DOHH2 (cell line): Measurements from ENCODE around the gene AKAP14.

ENCODE experiments used
- H3F3A ChIP-seq: fragments of 200-600 bp; sonication (generic), shearing (Covaris generic); 2 replicates; pipeline ENCODE4 v1.6.0; 2016; ENCODE audit warnings: antibody characterized with exemption, mild to moderate bottlenecking; ENCODE audit not compliant: control insufficient read depth, insufficient read depth
- H3K27ac ChIP-seq: fragments of 200-600 bp; sonication (generic); 2 replicates; pipeline ENCODE4 v1.5.1; 2014; ENCODE audit warnings: low read depth, mild to moderate bottlenecking, low read length, moderate library complexity
- H3K27me3 ChIP-seq: fragments of 200-600 bp; sonication (generic); 2 replicates; pipeline ENCODE4 v1.6.1; 2014; ENCODE audit warnings: mild to moderate bottlenecking, low read length, mixed read lengths; ENCODE audit not compliant: control insufficient read depth
- H3K36me3 ChIP-seq: fragments of 200-600 bp; sonication (generic); 2 replicates; pipeline ENCODE4 v1.6.1; 2014; ENCODE audit warnings: mild to moderate bottlenecking, low read length, moderate library complexity, mixed read lengths; ENCODE audit not compliant: control insufficient read depth
- H3K4me1 ChIP-seq: fragments of 200-600 bp; sonication (generic); 2 replicates; pipeline ENCODE4 v1.6.1; 2014; ENCODE audit warnings: mild to moderate bottlenecking, low read length, mixed read lengths; ENCODE audit not compliant: control insufficient read depth
- H3K4me2 ChIP-seq: fragments of 200-600 bp; sonication (generic); 2 replicates; pipeline ENCODE4 v1.6.0; 2014; ENCODE audit warnings: mild to moderate bottlenecking, low read length, moderate library complexity
- H3K4me3 ChIP-seq: fragments of 200-600 bp; sonication (generic); 2 replicates; pipeline ENCODE4 v1.5.1; 2014; ENCODE audit warnings: mild to moderate bottlenecking, low read length, mixed read lengths
- H3K79me2 ChIP-seq: fragments of 200-600 bp; sonication (generic); 2 replicates; pipeline ENCODE4 v1.6.1; 2014; ENCODE audit warnings: mild to moderate bottlenecking, low read length, mixed read lengths; ENCODE audit not compliant: control insufficient read depth
- H3K9me2 ChIP-seq: fragments of 200-600 bp; sonication (generic); replicated peaks from 2 replicates; pipeline ENCODE4 v1.6.1; 2014; ENCODE audit warnings: mild to moderate bottlenecking, low read length, mixed read lengths; ENCODE audit not compliant: control insufficient read depth
- H3K9me3 ChIP-seq: fragments of 200-600 bp; sonication (generic); 2 replicates; pipeline ENCODE4 v1.6.1; 2014; ENCODE audit warnings: antibody characterized with exemption, low read length, mixed read lengths; ENCODE audit not compliant: control insufficient read depth, insufficient read depth
- H4K20me1 ChIP-seq: fragments of 200-600 bp; sonication (generic); 2 replicates; pipeline ENCODE4 v1.6.0; 2014; ENCODE audit warnings: low read depth, mild to moderate bottlenecking, antibody characterized with exemption, low read length, moderate library complexity; ENCODE audit not compliant: control insufficient read depth, insufficient read depth
- CTCF ChIP-seq: fragments of 200-600 bp; sonication (generic); IDR thresholded peaks from one replicate; pipeline ENCODE4 v1.5.1; 2014; ENCODE audit warnings: antibody characterized with exemption, mild to moderate bottlenecking, low read depth, low read length; ENCODE audit not compliant: poor library complexity, severe bottlenecking
- EZH2phosphoT487 ChIP-seq: fragments of 200-600 bp; sonication (generic); IDR thresholded peaks from 2 replicates; pipeline ENCODE4 v1.6.1; 2017; ENCODE audit warnings: borderline replicate concordance, mild to moderate bottlenecking, antibody characterized with exemption, low read length, moderate library complexity, mixed read lengths

The AKAP14 gene

GRCh38 chrX:119942173-119942819 is 46.6 kb downstream of the AKAP14 start:
- no peak for TF ChIP-seq EZH2phosphoT487
- no peak for TF ChIP-seq CTCF
- Histone ChIP-seq H3K4me1 (peaks cover 14% of the 10 kb centered on the region), H4K20me1 (no peaks in the 10 kb centered on the region), H3K27me3 (no peaks in the 10 kb centered on the region), H3K79me2 (peaks cover 24% of the 10 kb centered on the region), H3F3A (no peaks in the 10 kb centered on the region), H3K27ac (peak overlapping the region; percentile 57; the same call in 1 of the 2 replicates), H3K4me2 (peak overlapping the region; percentile 80), H3K9me2 (no peaks in the 10 kb centered on the region), H3K4me3 (peak overlapping the region; percentile 91), H3K36me3 (no peaks in the 10 kb centered on the region), H3K9me3 (no peaks in the 10 kb centered on the region)

DNA sequence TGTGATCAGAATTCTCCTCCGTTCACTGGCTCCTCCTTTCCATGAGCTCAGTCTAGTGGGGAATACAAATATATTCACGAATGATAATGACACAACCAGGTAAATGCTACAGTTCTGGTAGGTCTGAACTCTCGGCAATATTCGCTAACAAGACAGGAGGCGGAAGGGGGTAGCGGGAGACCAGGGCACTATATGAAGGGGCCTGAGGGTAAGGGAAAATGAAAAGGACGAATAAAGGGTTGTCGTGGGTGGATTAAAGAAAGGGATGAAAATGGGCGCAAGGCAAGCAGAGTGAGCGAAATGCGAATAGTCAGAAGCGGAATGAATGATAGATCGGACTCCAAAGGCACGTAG is 47.1 kb downstream of the AKAP14 start:
- H3K27ac ChIP-seq, result peak overlapping the region; percentile 57

DNA sequence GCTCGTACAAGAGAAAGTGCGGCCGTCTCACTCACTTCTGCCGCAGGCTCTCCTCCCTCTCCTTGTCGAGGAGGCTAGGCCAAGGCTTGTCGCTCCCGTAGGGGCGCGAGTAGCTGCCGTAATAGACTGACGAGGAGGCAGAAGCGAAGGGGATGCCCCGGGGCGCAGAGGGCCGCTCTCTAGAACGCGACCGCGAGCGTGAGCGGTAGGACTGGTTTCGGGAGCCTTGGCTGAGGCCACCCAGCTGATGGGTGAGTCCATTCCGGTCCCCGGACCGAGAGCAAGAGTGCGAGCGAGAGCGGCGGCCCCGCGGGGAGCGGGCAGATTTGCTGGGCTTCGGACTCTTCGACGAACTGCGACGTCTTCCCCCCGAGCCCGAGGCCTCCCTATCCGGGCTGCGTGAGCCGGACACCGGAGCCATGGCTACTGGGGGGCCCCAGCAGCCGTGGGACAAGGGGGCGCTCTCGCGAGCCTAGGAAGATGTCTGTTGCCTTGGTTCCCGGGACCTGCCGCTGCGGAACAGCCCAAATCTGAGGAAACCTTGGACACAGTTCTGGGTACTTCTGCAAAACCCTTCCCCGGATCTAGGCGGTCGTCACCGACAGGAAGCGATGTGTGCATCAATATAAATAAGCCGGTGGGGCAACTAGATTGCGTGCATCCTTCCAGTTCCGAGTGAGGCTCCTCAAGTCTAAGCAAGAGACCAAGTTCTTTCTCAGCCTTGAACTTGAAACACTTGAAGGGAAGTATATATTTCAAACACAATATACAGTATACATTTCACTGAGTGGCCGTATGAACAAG is 47.7 kb downstream of the AKAP14 start, which contains the start of gene NKAP:
Gene NKAP, minus strand, starts transcription at position 567 of the 804 bp plus-strand sequence. Its CDS starts 146 bp downstream, at position 421.
- H3K9me3 ChIP-seq, result no peaks in the 10 kb centered on the region
- peaks cover 14% of the 10 kb centered on the region for H3K4me1 ChIP-seq
- TF ChIP-seq EZH2phosphoT487 (no peak), CTCF (no peak)
- peak within 1 kb of the TSS; percentile 80 for H3K4me2 ChIP-seq
- no peaks in the 10 kb centered on the region for H4K20me1 ChIP-seq
- H3K27me3 ChIP-seq, result no peaks in the 10 kb centered on the region
- peak within 1 kb of the TSS; percentile 91 for H3K4me3 ChIP-seq
- H3F3A ChIP-seq, result no peaks in the 10 kb centered on the region
- peak within 1 kb of the TSS; percentile 57 for H3K27ac ChIP-seq
- H3K79me2 ChIP-seq, result peaks cover 24% of the 10 kb centered on the region
- H3K36me3 ChIP-seq, result no peaks in the 10 kb centered on the region
- no peaks in the 10 kb centered on the region for H3K9me2 ChIP-seq

More for the DNA sequence above, 47.1 kb downstream of the AKAP14 start:
- peaks cover 24% of the 10 kb centered on the region for H3K79me2 ChIP-seq
- TF ChIP-seq EZH2phosphoT487, result no peak
- no peak for TF ChIP-seq CTCF
- no peaks in the 10 kb centered on the region for H3K9me2 ChIP-seq
- H3K36me3 ChIP-seq, result no peaks in the 10 kb centered on the region
- H3K4me3 ChIP-seq, result peak overlapping the region; percentile 91
- H3K4me1 ChIP-seq, result peaks cover 14% of the 10 kb centered on the region
- H4K20me1 ChIP-seq, result no peaks in the 10 kb centered on the region
- peak overlapping the region; percentile 80 for H3K4me2 ChIP-seq
- H3K9me3 ChIP-seq, result no peaks in the 10 kb centered on the region
- H3F3A ChIP-seq, result no peaks in the 10 kb centered on the region
- no peaks in the 10 kb centered on the region for H3K27me3 ChIP-seq
